ENCODE results near the gene FMN2. TPM values are rescaled to one million over a fixed set of nuclear protein-coding genes. Genes with fewer than 3 reads are reported as not detected.

The FMN2 gene
- total RNA-seq, 1 donor from 2014 or later, result not detected

GRCh38 chr1:240308096-240308495 lies 216.4 kb downstream of the FMN2 start:
- no peak for TF ChIP-seq CTCF (IDR thresholded peaks at IDR 0.05; ENCODE audit: borderline replicate concordance)
- no peaks in the 10 kb centered on the region for H3K4me1 ChIP-seq
- intact Hi-C loops (cut with micrococcal nuclease), result no loop called here
- no peaks in the 10 kb centered on the region for H3K27me3 ChIP-seq (ENCODE audit: low read depth)
- H3K27ac ChIP-seq (replicated peaks), result no peak overlapping the region
- no peak for DNase-seq
- H3K4me3 ChIP-seq, result no peak overlapping the region
- peaks cover 13% of the 10 kb centered on the region for H3K9me3 ChIP-seq (replicated peaks)
- no peaks in the 10 kb centered on the region for H3K36me3 ChIP-seq

- peaks cover 7% of the 10 kb centered on the region for H3K9me3 ChIP-seq (replicated peaks)
- TF ChIP-seq CTCF (IDR thresholded peaks at IDR 0.05; ENCODE audit: borderline replicate concordance), result no peak
- DNase-seq, result no peak
- H3K27me3 ChIP-seq (ENCODE audit: low read depth), result no peaks in the 10 kb centered on the region
- H3K27ac ChIP-seq (replicated peaks), result no peak overlapping the region
- no peaks in the 10 kb centered on the region for H3K36me3 ChIP-seq
- no peak overlapping the region for H3K4me3 ChIP-seq
- no peaks in the 10 kb centered on the region for H3K4me1 ChIP-seq
- intact Hi-C loops (cut with micrococcal nuclease), result no loop called here
Observed at GRCh38 chr1:240309769-240310168, 218.1 kb downstream of the FMN2 start.

GRCh38 chr1:240310226-240310925 lies 218.7 kb downstream of the FMN2 start:
- peaks cover 7% of the 10 kb centered on the region for H3K9me3 ChIP-seq (replicated peaks)
- no peak overlapping the region for H3K4me3 ChIP-seq
- H3K36me3 ChIP-seq, result no peaks in the 10 kb centered on the region
- no peaks in the 10 kb centered on the region for H3K27me3 ChIP-seq (ENCODE audit: low read depth)
- H3K27ac ChIP-seq (replicated peaks), result no peak overlapping the region
- DNase-seq, result no peak
- intact Hi-C loops (cut with micrococcal nuclease), result no loop called here
- H3K4me1 ChIP-seq, result no peaks in the 10 kb centered on the region
- no peak for TF ChIP-seq CTCF (IDR thresholded peaks at IDR 0.05; ENCODE audit: borderline replicate concordance)

GRCh38 chr1:240312872-240313271 lies 221.2 kb downstream of the FMN2 start:
- no peak for DNase-seq
- no peaks in the 10 kb centered on the region for H3K9me3 ChIP-seq (replicated peaks)
- no peaks in the 10 kb centered on the region for H3K36me3 ChIP-seq
- no peak overlapping the region for H3K27ac ChIP-seq (replicated peaks)
- TF ChIP-seq CTCF (IDR thresholded peaks at IDR 0.05; ENCODE audit: borderline replicate concordance), result no peak
- H3K27me3 ChIP-seq (ENCODE audit: low read depth), result no peaks in the 10 kb centered on the region
- intact Hi-C loops (cut with micrococcal nuclease), result no loop called here
- H3K4me1 ChIP-seq, result no peaks in the 10 kb centered on the region
- H3K4me3 ChIP-seq, result no peak overlapping the region

GRCh38 chr1:240314845-240315801 lies 223.4 kb downstream of the FMN2 start:
- intact Hi-C loops (cut with micrococcal nuclease), result no loop called here
- Histone ChIP-seq H3K9me3 (replicated peaks) (no peaks in the 10 kb centered on the region), H3K4me3 (no peak overlapping the region), H3K27ac (replicated peaks) (no peak overlapping the region), H3K27me3 (ENCODE audit: low read depth) (no peaks in the 10 kb centered on the region), H3K4me1 (no peaks in the 10 kb centered on the region), H3K36me3 (no peaks in the 10 kb centered on the region)
- no peak for TF ChIP-seq CTCF (IDR thresholded peaks at IDR 0.05; ENCODE audit: borderline replicate concordance)
- no peak for DNase-seq
